Omental fat pad (tissue), 4 donors: Measurements from ENCODE around the gene IRF5. TPM values are rescaled to one million over a fixed set of nuclear protein-coding genes. Genes with fewer than 3 reads are reported as not detected.
"Not testable (repeated sequence)": the region's sequence is repeated elsewhere in the genome, so short reads cannot be mapped to it uniquely, and the experiment has no call there.

ENCODE experiments used
- ATAC-seq: fragments of 150-250 bp; one replicate; pipeline ENCODE4 v1.9.1; 2016; ENCODE audit warnings: mild to moderate bottlenecking, moderate library complexity; ENCODE audit not compliant: low FRiP score
- DNase-seq: peaks from one replicate; pipeline ENCODE4 v3.0.0-alpha.2; 2019; ENCODE audit warnings: low spot score
- total RNA-seq, 4 donors: library from RNA; depleted of rRNA; stranded (reverse); fragments of >200 nt; gene quantifications; one replicate each; pipeline ENCODE4 v1.1.0, GENCODE V29; 2016
- TF ChIP-seq, protein P1 (sequence below), 3 donors: fragments of 450-650 bp; IDR thresholded peaks; one replicate each; pipeline ENCODE4 v1.5.1; 2016 to 2017; ENCODE audit warnings: antibody characterized with exemption in 3 of 3, mild to moderate bottlenecking in 3 of 3, moderate library complexity in 2 of 3

The IRF5 gene
- total RNA-seq, 4 donors from 2014 or later, result 5.3 to 23.9 (median 18.8) TPM

DNA sequence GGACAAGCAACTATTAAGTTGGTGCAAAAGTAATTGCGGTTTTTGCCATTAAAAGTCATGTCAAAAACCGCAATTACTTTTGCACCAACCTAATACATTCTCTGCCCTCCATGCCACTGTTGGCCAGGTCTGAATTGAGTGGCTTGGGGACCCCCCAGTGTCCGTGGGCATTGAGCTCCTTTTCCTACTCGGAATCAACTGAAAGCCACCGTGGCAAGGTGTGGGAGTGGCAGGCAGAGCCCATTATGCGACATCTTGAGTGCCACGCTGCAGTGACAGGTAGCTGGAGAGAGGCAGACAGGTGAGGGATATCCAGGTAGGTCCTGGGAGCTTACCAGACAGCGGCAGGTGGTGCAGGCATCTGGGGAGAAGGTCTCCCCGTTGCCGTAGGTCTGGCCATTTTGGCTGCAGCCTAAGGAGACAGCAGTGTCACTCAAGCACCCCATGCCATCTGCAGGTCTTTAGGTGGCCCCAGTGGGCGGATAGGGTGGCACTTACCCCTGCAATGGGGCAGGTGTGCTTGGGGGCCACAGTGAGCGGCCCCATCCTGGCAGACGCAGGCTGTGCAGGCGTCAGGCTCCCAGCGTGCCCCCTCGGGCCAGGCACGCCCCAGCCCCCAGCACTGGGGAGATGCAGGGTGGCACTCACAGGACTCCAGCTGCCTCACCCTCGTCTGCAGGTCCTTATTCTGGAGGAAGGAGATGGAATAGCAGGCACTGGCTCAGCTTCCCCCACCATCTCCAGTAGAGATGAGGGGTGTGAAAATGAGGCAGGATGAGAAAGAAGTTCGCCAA is 30.8 kb upstream of the IRF5 start:
- DNase-seq (peak; percentile 14), ATAC-seq (no peak)
- TF ChIP-seq, protein P1, sequence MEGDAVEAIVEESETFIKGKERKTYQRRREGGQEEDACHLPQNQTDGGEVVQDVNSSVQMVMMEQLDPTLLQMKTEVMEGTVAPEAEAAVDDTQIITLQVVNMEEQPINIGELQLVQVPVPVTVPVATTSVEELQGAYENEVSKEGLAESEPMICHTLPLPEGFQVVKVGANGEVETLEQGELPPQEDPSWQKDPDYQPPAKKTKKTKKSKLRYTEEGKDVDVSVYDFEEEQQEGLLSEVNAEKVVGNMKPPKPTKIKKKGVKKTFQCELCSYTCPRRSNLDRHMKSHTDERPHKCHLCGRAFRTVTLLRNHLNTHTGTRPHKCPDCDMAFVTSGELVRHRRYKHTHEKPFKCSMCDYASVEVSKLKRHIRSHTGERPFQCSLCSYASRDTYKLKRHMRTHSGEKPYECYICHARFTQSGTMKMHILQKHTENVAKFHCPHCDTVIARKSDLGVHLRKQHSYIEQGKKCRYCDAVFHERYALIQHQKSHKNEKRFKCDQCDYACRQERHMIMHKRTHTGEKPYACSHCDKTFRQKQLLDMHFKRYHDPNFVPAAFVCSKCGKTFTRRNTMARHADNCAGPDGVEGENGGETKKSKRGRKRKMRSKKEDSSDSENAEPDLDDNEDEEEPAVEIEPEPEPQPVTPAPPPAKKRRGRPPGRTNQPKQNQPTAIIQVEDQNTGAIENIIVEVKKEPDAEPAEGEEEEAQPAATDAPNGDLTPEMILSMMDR (IDR thresholded peaks at IDR 0.05), result no peak

GRCh38 chr7:128908750-128909624 is 28.7 kb upstream of the IRF5 start:
- ATAC-seq (no peak), DNase-seq (no peak)
- TF ChIP-seq, protein P1 (IDR thresholded peaks at IDR 0.05), result no peak

- DNase-seq (no peak), ATAC-seq (no peak)
- TF ChIP-seq, protein P1 (IDR thresholded peaks at IDR 0.05), result no peak
Measured at GRCh38 chr7:128909625-128910568, 27.8 kb upstream of the IRF5 start.

- ATAC-seq (no peak), DNase-seq (no peak)
- TF ChIP-seq, protein P1 (IDR thresholded peaks at IDR 0.05), result no peak
Measured at GRCh38 chr7:128910569-128910945, 27.2 kb upstream of the IRF5 start, which contains the start of gene KCP. KCP (minus strand) TSS chr7:128910709; CDS start chr7:128910676, 33 bp downstream.

DNA sequence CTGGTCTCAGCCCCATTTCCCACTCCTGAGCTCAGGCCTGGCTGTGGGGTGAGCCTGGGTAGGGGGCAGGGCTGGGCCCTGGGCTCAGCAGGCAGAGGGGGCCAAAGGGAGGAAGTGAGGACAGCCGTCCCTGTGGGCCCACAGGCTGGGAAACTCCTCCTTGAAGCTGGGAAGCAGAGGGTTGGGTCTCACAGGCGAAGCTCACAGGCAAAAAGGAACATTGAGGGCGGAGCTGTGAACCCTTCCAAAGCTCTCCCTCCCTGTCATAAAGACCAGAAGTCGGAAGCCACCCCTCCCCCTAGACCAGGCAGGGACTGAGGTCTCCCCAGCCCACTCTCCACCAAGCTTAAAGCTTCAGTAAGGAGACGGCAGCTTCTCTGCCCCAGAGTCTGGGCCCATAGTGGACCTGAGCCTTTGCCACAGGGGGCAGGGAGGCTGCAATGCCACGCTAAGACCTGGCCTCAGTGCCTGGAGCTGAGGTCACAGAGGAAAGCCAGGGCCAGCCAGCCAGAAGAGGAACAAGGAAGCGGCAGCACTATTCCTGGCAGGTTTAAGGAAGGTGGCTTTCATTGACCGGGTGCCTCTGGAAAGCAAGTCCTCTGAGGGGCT is 26.2 kb upstream of the IRF5 start:
- TF ChIP-seq, protein P1 (IDR thresholded peaks at IDR 0.05), result no peak
- peak; percentile 9 for DNase-seq
- no peak for ATAC-seq

- TF ChIP-seq, protein P1 (IDR thresholded peaks at IDR 0.05), result no peak
- ATAC-seq (no peak), DNase-seq (no peak)
Measured at GRCh38 chr7:128912281-128912680, 25.4 kb upstream of the IRF5 start.

DNA sequence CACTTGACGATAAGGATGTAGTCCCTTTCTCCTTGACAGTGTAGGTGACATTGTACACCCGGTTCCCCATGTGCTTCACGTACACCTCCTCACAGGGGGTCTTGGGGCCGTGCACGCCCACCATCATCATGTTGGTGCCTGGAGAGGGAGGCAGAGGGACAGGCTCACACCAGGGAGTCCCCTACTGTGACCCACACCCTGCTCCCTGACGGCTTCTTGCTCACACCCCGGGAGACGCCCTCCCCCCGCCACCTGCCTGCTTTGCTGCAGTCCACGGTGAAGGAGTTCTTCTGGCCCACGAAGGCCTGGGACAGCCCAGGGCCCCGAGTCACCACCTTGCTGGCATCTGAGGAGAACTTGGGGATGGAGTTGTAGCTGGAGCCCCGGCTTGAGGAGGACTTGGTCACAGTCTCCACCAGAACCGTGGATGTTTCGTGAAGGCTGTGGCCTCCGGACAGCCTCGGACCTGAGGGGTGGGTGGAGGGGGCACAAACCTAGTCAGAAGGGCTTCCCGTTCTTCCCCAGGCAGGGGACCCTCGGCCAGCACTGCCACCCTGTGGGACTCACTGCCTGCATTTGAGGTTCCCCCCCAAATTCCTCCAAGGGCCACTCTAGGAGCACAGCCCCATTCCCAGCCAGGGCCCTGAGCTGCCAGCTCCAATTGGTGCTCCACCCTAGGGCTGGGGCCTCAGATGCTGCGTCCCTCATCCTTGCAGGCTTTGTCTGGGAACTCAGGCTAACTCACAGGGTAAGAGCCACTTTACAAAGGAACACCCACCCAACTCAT is 24.8 kb upstream of the IRF5 start:
- ATAC-seq, DNase-seq: not testable (repeated sequence)
